KMS-11 (cell line): ENCODE measurements around the gene OR4F6.
"Not testable (repeated sequence)": the region's sequence is repeated elsewhere in the genome, so short reads cannot be mapped to it uniquely, and the experiment has no call there.

Experiments used
- H2AFZ ChIP-seq: fragments of 200-600 bp; sonication (generic); 2 replicates; pipeline ENCODE4 v1.6.1; 2016; ENCODE audit warnings: antibody characterized with exemption, mixed run types, low read depth
- H3K27ac ChIP-seq: fragments of 200-600 bp; sonication (generic); 2 replicates; pipeline ENCODE4 v1.6.1; 2016; ENCODE audit warnings: mild to moderate bottlenecking, mixed run types
- H3K27me3 ChIP-seq: fragments of 200-600 bp; sonication (generic); 2 replicates; pipeline ENCODE4 v1.6.1; 2017; ENCODE audit warnings: mild to moderate bottlenecking, low read depth, mixed run types, moderate library complexity; ENCODE audit not compliant: insufficient read depth
- H3K36me3 ChIP-seq: fragments of 200-600 bp; sonication (generic); 2 replicates; pipeline ENCODE4 v1.6.1; 2017; ENCODE audit warnings: mild to moderate bottlenecking, mixed run types; ENCODE audit not compliant: insufficient read depth
- H3K4me1 ChIP-seq: fragments of 200-600 bp; sonication (generic); 2 replicates; pipeline ENCODE4 v1.6.1; 2016; ENCODE audit warnings: mild to moderate bottlenecking, low read depth, mixed run types; ENCODE audit not compliant: poor library complexity, severe bottlenecking
- H3K4me2 ChIP-seq: fragments of 200-600 bp; sonication (generic); 2 replicates; pipeline ENCODE4 v1.7.0; 2016; ENCODE audit warnings: mild to moderate bottlenecking, mixed run types
- H3K4me3 ChIP-seq: fragments of 200-600 bp; sonication (generic); IDR thresholded peaks from 2 replicates; pipeline ENCODE4 v1.6.1; 2017; ENCODE audit warnings: low read depth, low read length, mixed read lengths; ENCODE audit not compliant: insufficient read depth
- H3K79me2 ChIP-seq: fragments of 200-600 bp; sonication (generic); 2 replicates; pipeline ENCODE4 v1.6.1; 2016; ENCODE audit warnings: low read depth, mixed run types; ENCODE audit not compliant: insufficient read depth
- H3K9ac ChIP-seq: fragments of 200-600 bp; sonication (generic); 2 replicates; pipeline ENCODE4 v1.6.1; 2016; ENCODE audit warnings: mild to moderate bottlenecking, mixed run types
- H4K20me1 ChIP-seq: fragments of 200-600 bp; sonication (generic); 2 replicates; pipeline ENCODE4 v1.6.1; 2016; ENCODE audit warnings: mild to moderate bottlenecking, mixed run types; ENCODE audit not compliant: insufficient read depth
- CTCF ChIP-seq: fragments of 200-600 bp; sonication (generic); conservative IDR thresholded peaks from 2 replicates; pipeline ENCODE4 v1.6.1; 2017; ENCODE audit warnings: low read depth, mild to moderate bottlenecking, antibody characterized with exemption, low read length, moderate library complexity, mixed read lengths

The OR4F6 gene

GRCh38 chr15:101773496-101774100, 29.7 kb upstream of the OR4F6 start:
- Histone ChIP-seq H3K4me3 (no peak overlapping the region), H3K4me1 (no peaks in the 10 kb centered on the region), H3K79me2 (no peaks in the 10 kb centered on the region), H3K27me3 (no peaks in the 10 kb centered on the region), H3K4me2 (no peak overlapping the region), H2AFZ (no peak overlapping the region), H3K27ac (no peak overlapping the region), H4K20me1 (no peaks in the 10 kb centered on the region), H3K9ac (no peak overlapping the region), H3K36me3 (no peaks in the 10 kb centered on the region)
- no peak for TF ChIP-seq CTCF

GRCh38 chr15:101775136-101775535, 28.2 kb upstream of the OR4F6 start:
- TF ChIP-seq CTCF: no peak
- Histone ChIP-seq H4K20me1 (no peaks in the 10 kb centered on the region), H3K79me2 (no peaks in the 10 kb centered on the region), H3K27ac (no peak overlapping the region), H2AFZ (no peak overlapping the region), H3K27me3 (no peaks in the 10 kb centered on the region), H3K4me2 (no peak overlapping the region), H3K36me3 (no peaks in the 10 kb centered on the region), H3K9ac (no peak overlapping the region), H3K4me1 (no peaks in the 10 kb centered on the region), H3K4me3 (no peak overlapping the region)

- H3K27ac ChIP-seq, H3K79me2 ChIP-seq, H3K4me1 ChIP-seq, H4K20me1 ChIP-seq, H3K9ac ChIP-seq, H3K4me3 ChIP-seq, H3K4me2 ChIP-seq, H2AFZ ChIP-seq, H3K36me3 ChIP-seq, H3K27me3 ChIP-seq: not testable (repeated sequence)
These were observed 24.7 kb upstream of the OR4F6 start for GRCh38 chr15:101778576-101778975.

- H2AFZ ChIP-seq, H4K20me1 ChIP-seq, H3K27ac ChIP-seq, H3K4me2 ChIP-seq, H3K4me3 ChIP-seq, H3K27me3 ChIP-seq, H3K36me3 ChIP-seq, H3K79me2 ChIP-seq, H3K4me1 ChIP-seq, H3K9ac ChIP-seq: not testable (repeated sequence)
These were observed 23.1 kb upstream of the OR4F6 start for GRCh38 chr15:101780225-101780624.

GRCh38 chr15:101781928-101782327, 21.4 kb upstream of the OR4F6 start:
- H3K36me3 ChIP-seq: no peaks in the 10 kb centered on the region
- no peaks in the 10 kb centered on the region for H4K20me1 ChIP-seq
- no peak overlapping the region for H3K4me2 ChIP-seq
- no peak overlapping the region for H3K27ac ChIP-seq
- no peak overlapping the region for H3K9ac ChIP-seq
- no peaks in the 10 kb centered on the region for H3K4me1 ChIP-seq
- H2AFZ ChIP-seq: no peak overlapping the region
- H3K79me2 ChIP-seq: no peaks in the 10 kb centered on the region
- H3K4me3 ChIP-seq: no peak overlapping the region
- no peaks in the 10 kb centered on the region for H3K27me3 ChIP-seq
- no peak for TF ChIP-seq CTCF
